GM19238 (cell line): Measurements from ENCODE around the gene CDH13.

Experiments used
- DNase-seq: peaks from one replicate; pipeline ENCODE4 v3.0.0; 2011; ENCODE audit warnings: low spot score; ENCODE audit not compliant: insufficient read length

The CDH13 gene

DNA sequence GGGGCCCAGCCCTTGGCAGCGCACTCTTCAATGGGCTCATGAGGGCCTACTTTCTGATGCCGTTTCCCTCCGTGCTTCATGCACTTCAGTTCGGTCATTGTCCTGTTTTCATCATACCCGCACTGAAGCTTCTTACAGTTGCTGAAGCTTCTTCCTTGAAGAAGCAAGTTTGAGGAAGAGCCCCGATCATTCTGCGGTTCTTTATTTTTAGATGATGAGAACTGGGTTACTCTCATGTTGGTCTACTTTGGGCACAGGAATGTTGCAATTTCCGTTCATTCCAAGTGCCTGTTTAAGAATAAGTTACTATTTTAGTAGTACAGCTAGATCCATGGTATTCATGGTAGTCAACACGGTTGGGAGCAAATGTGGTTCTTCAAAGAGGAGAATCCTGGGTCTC, 593.3 kb downstream of the CDH13 start:
- no peak for DNase-seq

- DNase-seq = no peak
These were observed 597.9 kb downstream of the CDH13 start for GRCh38 chr16:83224642-83225041.

DNA sequence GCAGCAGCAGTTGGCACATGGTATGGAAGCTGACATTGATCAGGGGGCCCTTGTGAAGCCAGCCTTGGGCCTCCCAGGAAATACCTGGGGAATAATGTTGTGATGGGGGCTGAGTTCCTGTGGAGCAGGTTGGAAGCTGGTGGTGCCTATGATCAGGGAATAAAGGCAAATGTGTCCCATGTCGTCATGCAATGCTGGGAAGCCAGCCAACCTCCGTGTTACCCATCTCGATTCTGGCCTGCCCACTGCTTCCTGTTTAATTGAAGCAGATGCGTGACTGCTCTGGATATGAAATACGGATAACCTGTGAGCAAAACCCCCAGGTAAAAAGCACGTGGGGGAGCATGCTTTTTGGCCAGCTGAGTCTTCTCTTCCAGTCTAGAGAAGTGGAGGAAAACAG, 600.6 kb downstream of the CDH13 start:
- DNase-seq = no peak

- no peak for DNase-seq
These were observed 605.0 kb downstream of the CDH13 start for GRCh38 chr16:83231729-83232128.

DNA sequence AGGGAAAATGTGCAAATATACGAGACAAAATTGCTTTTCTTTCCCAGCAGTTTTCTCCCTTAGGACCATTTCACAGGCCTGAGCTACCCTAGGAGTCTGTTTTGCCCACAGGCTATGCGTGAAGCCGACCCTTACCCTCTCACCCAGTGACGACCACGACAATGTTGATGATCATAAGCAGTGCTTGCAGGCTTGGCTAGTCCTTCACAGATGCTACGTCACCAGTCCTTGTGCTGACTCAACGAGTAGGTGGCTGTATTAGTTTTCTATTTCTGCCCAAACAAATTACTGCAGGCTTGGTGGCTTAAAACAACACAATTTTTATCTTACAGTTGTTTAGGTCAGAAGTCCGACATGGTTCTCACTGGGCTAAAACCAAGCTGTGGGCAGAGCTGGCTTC, 606.4 kb downstream of the CDH13 start:
- no peak for DNase-seq

DNA sequence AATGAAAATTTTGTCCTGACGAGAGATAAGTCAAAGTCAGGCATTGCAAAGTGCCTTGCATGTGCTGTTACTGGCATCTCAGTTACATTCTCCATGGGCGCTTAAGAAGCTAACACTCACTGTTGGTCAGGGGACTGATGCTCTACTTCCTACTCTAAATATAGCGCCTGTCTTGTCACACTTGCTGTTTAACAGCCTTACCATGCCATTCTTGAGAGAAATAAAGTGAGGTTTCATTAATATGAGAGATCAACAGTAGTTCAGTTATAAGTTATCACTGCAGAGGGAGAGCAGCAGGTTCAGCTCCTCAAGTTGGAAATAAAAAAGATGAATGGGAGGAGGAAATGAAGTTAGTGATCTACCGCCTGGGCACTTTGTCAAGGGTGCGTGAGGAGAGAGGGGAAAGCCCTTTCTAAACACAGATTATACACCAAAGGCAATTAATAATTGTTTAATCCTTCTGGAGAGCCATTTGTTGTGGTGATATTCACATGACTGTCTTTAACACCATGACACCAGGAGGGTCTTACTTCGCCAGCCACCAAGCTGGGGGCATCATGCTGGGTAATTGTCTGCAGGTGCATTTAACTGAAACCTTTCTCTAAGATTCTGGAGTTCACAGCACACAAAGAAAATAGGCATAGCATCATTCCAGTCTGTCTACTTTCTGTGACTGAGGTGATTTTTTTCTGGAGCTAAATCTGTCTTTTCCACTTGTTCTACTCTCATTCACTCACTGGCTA, 612.4 kb downstream of the CDH13 start:
- no peak for DNase-seq

- no peak for DNase-seq
These were observed 617.3 kb downstream of the CDH13 start for GRCh38 chr16:83244057-83244456.

DNA sequence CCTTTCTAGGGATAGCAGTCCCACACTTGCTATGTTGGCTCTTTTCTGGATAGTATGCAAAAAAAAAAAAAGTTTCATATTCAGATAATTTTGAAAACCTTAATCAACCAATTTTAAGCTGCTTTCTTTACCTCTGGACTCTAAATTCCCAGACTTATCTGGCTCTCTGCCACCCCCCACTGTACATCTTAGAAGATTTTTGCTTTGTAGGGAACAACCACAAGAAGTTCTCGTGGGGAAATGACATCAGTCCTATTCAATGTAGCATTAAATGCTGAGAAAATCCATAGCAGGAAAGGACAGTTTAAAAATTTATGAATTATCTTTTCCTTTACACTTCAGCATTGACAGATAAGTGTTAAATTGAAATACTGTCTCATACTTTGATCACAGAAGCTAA, 618.3 kb downstream of the CDH13 start:
- DNase-seq = no peak

DNA sequence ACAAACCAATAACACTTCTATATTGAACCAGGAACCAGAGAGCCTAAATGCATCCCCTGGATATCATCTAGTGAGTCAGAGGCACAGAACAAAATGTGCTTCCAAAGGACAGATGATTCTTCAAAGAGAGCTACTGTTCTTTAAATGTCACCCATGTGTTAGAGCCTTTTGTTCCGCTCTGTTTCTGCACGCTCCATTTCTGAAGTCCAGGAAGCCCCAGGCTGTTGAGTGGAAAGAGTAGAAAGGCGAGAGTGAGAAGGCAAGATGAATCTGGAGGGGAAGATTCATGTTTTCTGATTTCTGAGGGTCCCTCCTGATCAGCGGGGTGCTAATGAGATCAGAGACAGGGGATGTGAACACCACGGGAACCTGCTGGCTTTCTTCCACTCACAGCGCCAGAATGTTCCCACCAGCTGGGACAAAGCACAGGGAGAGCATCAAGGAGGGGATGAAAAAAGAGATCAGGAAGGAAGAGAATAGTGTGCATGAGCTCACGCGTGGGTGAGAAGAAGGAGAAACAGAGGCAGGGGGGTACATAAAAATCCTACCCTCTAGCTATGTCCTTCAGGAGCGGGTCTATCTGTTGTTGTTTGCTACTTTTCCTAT, 621.1 kb downstream of the CDH13 start:
- no peak for DNase-seq

- DNase-seq = no peak
These were observed 622.1 kb downstream of the CDH13 start for GRCh38 chr16:83248735-83249463.

DNA sequence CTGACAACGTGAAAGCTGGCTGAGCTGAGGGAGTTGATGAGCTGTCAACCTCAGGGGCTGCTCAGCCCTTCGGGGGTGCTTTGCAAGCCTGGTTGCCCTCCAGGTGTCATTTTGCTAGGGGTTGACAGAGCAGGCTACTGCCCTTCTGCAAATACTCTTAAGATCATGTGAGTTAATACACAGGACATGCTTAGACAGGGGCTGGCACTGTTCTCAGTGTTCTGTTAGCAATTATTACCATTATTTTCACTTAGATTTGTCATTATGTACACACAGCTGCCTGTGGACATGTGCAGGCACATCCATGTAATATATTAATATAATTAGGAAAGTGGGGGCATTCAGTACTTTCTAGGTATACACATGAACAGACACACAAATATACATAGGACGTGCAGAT, 626.8 kb downstream of the CDH13 start:
- no peak for DNase-seq

GRCh38 chr16:83258366-83258928, 631.7 kb downstream of the CDH13 start:
- DNase-seq = no peak

DNA sequence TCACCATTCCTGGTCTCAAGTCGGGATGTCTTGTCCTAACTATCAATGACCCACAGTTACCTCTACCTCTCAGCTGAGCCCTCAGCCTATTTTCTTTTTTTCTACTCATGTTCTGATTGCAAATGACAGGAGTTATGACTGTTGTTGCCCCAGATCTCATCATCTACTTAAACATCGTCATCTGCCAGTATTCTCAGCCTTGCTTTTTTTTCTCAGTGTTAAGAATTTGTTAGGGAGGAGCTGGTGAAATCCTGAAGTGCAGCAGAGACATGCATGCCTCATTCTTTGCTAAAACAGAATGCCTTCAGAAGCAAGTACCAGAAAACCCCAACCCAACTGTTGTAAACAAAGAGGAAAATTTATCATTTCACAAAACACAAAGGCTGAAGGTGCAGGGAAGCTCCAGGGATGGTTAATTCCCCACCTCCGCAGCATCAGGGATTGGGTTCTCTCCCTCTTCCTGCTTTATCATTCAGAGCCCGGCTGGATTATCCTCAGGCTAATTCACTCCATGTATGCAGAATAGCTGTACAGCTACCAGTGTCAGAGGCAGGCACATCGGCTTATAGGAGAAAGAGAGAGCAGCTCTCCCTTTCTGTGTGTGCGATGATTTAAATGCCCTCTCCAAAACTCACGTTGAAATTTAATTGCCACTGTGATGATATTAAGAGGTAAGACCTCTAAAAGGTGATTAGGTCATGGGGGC, 640.2 kb downstream of the CDH13 start:
- DNase-seq = no peak

GRCh38 chr16:83268169-83268568, 641.4 kb downstream of the CDH13 start:
- no peak for DNase-seq

DNA sequence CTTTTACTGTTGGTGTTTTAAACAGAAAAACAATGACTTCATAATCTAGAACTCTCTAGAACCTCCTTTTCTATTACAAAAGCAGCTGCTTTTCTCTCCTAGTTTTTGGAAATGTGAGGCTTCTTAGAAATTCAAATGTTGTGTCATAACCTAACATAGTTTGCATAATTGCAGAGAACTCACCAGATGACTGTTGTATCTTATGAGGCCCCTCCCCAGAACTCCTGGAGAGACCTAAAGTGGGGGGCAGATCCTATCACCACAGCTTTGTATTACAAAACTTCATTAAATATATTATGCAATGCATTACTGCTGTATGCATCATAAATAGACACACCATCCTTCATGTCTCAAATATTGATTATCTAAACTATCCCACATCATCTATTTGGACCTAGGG, 642.3 kb downstream of the CDH13 start:
- no peak for DNase-seq

GRCh38 chr16:83269541-83269940, 642.8 kb downstream of the CDH13 start:
- no peak for DNase-seq

GRCh38 chr16:83270061-83270460, 643.3 kb downstream of the CDH13 start:
- DNase-seq = no peak

DNA sequence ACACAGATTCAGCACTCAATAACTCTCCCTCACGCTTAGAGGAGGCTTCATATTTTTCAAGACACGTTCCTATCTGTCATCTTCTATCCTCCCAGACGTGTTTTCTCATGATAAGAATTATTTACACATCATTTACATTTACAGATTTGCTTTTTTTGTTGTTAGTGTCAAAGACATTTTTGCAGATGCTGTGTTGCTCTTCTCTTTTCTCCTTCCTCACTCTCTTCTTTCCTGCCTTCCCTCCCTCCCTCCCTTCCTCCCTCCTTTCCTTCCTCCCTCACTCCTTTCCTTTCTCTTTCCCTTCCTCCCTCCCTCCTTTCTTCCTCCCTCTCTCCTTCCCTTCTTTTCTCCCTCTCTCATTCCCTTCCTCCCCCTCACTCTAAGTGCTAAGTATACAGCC, 643.9 kb downstream of the CDH13 start:
- DNase-seq = no peak

GRCh38 chr16:83271123-83271522, 644.4 kb downstream of the CDH13 start:
- DNase-seq = no peak

DNA sequence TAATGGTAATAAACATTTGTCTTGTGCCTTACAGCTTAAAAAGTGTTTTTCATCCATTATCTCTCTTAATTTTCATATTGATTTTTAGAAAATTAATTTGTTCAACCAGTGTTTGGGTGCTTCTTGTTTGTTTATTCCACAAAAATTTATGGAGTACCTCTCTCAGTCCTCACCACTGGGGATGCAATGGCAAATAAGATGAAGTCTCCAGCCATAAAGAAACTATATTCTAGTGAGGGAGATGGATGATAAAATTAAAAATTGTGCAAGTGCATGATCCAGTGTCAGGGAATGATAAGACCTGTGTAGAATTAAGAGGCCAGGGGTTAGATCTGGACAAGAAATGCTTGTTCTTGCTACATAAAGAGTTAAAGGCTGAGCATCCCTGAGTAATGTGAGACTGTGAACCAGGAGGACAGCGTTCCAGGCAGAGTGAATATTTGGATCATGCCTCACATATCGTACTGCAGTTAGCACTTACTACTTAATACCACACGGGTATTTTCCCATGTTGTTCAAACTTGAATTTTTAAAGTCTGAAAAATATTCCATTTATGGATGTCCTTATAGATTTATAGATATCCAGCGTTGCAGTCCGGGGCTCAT, 645.3 kb downstream of the CDH13 start:
- no peak for DNase-seq

DNA sequence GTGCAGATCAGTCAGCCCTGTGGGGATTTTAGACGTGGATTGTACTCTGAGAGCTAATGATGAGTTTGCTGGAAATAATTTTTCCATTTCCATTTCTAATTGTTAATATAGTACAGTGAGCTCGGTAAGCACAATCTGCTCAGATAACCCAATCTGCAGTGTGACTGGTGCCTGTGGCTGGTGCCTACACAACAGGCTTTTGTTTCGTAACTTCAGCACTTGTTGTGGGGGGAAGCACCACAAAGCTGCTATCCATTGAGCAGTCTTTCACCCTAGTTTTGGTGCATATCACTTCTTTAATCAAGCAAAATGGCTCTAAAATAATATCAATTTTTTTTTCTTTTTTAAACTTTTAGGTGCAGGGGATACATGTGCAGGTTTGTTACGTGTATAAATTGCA, 646.1 kb downstream of the CDH13 start:
- DNase-seq = no peak
